Measurements from ENCODE around the gene FAM78B. TPM values are rescaled to one million over a fixed set of nuclear protein-coding genes. Genes with fewer than 3 reads are reported as not detected.

FAM78B gene
- total RNA-seq, 1 experiment from 2014 or later = 0.41 TPM

- DNase-seq (ENCODE audit: low read depth, low spot score) = no peak
- H3K27ac ChIP-seq (ENCODE audit: low read length) = no peak overlapping the region
- H3K4me3 ChIP-seq (ENCODE audit: low read depth in 2 of 2, low read length in 2 of 2) = no peak overlapping the region
- H3K9me3 ChIP-seq (ENCODE audit: control insufficient read depth, insufficient read depth, low read depth, low read length) = no peaks in the 10 kb centered on the region
- TF ChIP-seq CTCF (IDR thresholded peaks at IDR 0.05) (no peak), SIN3A (IDR thresholded peaks at IDR 0.05; ENCODE audit: borderline replicate concordance, insufficient read depth, low read depth, low read length) (no peak), POLR2AphosphoS5 (IDR thresholded peaks at IDR 0.05; ENCODE audit: low read depth, low read length) (no peak), REST (IDR thresholded peaks at IDR 0.05; ENCODE audit: insufficient read depth in 1 of 2, low read depth in 2 of 2, low read length in 1 of 2) (no peak), TCF7L2 (IDR thresholded peaks at IDR 0.05; ENCODE audit: low read depth, low read length) (no peak)
- POLR2A ChIA-PET = no interaction called here
- no TSS peak for BruUV-seq (replicated peaks)
- CTCF ChIA-PET = no interaction called here
- no peaks in the 10 kb centered on the region for H3K36me3 ChIP-seq (ENCODE audit: control insufficient read depth, insufficient read depth, low read length)
- no peaks in the 10 kb centered on the region for H3K27me3 ChIP-seq (ENCODE audit: control insufficient read depth, insufficient read depth, low read length)
- ATAC-seq = no peak
- in situ Hi-C loops (cut with HindIII; ENCODE audit: low pct_unique_long_range_greater_than_20kb, low sequenced_read_pairs) (no loop called here), intact Hi-C loops (cut with micrococcal nuclease; ENCODE audit: unreplicated experiment) (no loop called here)
- H3K4me1 ChIP-seq (ENCODE audit: control insufficient read depth, insufficient read depth, low read length) = no peaks in the 10 kb centered on the region
Observed at GRCh38 chr1:166087734-166088571, 78.8 kb downstream of the FAM78B start.

- H3K27me3 ChIP-seq (ENCODE audit: control insufficient read depth, insufficient read depth, low read length) = no peaks in the 10 kb centered on the region
- ATAC-seq (no peak), DNase-seq (ENCODE audit: low read depth, low spot score) (no peak)
- H3K9me3 ChIP-seq (ENCODE audit: control insufficient read depth, insufficient read depth, low read depth, low read length) = no peaks in the 10 kb centered on the region
- no peaks in the 10 kb centered on the region for H3K36me3 ChIP-seq (ENCODE audit: control insufficient read depth, insufficient read depth, low read length)
- ChIA-PET POLR2A (no interaction called here), CTCF (no interaction called here)
- no peaks in the 10 kb centered on the region for H3K4me1 ChIP-seq (ENCODE audit: control insufficient read depth, insufficient read depth, low read length)
- in situ Hi-C loops (cut with HindIII; ENCODE audit: low pct_unique_long_range_greater_than_20kb, low sequenced_read_pairs) (no loop called here), intact Hi-C loops (cut with micrococcal nuclease; ENCODE audit: unreplicated experiment) (no loop called here)
- no peak overlapping the region for H3K27ac ChIP-seq (ENCODE audit: low read length)
- BruUV-seq (replicated peaks) = no TSS peak
- no peak overlapping the region for H3K4me3 ChIP-seq (ENCODE audit: low read depth in 2 of 2, low read length in 2 of 2)
- TF ChIP-seq TCF7L2 (IDR thresholded peaks at IDR 0.05; ENCODE audit: low read depth, low read length) (no peak), CTCF (IDR thresholded peaks at IDR 0.05) (no peak), SIN3A (IDR thresholded peaks at IDR 0.05; ENCODE audit: borderline replicate concordance, insufficient read depth, low read depth, low read length) (no peak), REST (IDR thresholded peaks at IDR 0.05; ENCODE audit: insufficient read depth in 1 of 2, low read depth in 2 of 2, low read length in 1 of 2) (no peak), POLR2AphosphoS5 (IDR thresholded peaks at IDR 0.05; ENCODE audit: low read depth, low read length) (no peak)
Observed at GRCh38 chr1:166086113-166086883, 80.5 kb downstream of the FAM78B start.
